ENCODE data around the gene GIPC3. TPM values are rescaled to one million over a fixed set of nuclear protein-coding genes. Genes with fewer than 3 reads are reported as not detected.

GIPC3 gene
- total RNA-seq, 4 donors from 2014 or later = 0.19 to 0.89 (median 0.37) TPM

DNA sequence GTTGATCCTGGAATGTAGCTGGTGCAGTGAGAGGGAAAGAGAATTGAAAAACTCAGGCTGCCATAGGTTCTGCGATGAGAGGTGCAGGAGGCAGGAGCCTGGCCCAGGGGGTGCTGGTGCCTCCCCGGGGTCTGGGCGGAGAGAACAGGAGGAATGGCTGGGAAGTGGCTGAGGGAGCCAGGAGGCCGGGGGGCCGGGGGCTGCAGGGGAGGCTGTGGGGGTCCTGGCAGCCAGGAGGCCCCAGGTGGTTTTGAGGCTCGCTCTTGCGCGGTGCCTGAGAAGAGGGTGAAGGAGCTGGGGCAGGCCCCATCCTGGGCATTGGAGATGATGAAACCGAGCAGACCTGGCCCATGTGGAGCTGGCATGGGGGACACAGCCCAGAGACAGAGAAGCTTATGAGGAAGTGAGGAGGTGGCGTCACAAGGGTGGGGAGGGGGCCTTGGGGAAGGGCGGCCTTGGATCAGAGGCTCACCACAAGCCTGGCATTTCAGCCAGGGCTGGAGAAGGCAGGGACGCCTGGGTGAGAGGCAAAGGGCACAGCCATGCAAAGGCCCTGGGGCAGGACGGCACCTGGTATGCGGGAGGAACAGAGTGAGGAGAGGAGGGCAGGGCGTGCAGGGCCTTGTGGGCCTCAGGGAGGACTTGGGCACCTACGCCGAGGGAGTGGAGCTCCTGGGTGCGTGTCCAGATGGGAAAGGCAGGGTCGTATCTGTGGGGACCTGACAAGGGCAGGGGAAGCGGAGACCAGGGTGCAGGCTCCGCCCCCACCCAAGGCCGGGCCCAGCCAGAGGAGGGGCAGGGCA lies 47.6 kb upstream of the GIPC3 start:
- Histone ChIP-seq H3K27me3 (no peaks in the 10 kb centered on the region), H3K4me3 (no peak overlapping the region), H3K4me1 (peaks cover 29% of the 10 kb centered on the region), H3K27ac (peak overlapping the region; percentile 64), H3K9me3 (no peaks in the 10 kb centered on the region), H3K36me3 (peaks cover 42% of the 10 kb centered on the region)
- no peak for TF ChIP-seq POLR2A (IDR thresholded peaks at IDR 0.05)
- no peak for TF ChIP-seq POLR2AphosphoS5 (IDR thresholded peaks at IDR 0.05)
- WGBS = 81% methylated on average over 22 of the region's 22 CpGs
- DNase-seq (ENCODE audit: low spot score in 2 of 2) = peak; percentile 55 to 75

DNA sequence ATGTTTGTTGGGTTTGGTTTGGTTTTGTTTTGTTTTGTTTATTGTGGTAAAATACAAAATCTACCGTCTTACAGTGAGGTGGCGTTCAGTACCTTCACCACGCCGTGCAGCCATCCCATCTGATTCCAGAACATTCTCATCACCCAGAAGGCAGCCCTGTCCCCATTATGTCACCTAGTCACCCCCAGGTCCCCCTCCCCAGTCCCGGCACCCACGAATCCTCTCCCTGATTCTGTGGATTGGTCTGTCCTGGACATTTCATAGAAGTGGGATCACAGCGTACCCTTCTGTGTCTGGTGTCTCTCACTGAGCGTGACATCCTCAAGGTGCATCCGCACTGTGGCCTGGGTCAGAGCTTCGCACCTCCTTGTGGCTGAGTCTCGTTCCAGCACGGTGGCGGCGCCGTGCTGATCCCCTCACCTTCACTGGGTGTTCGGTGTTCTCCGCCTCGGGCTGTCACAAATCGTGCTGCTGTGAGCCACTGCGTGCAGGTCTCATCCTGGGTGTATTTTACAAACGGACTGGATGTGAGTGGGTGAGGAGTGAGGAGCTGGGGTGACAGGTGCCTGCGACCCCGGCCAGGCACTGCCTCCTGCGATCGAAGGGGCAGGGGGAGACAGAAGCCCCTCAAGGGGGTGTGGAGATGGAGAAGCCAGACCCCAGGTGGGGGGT lies 46.9 kb upstream of the GIPC3 start:
- H3K36me3 ChIP-seq = peaks cover 34% of the 10 kb centered on the region
- H3K27me3 ChIP-seq = no peaks in the 10 kb centered on the region
- H3K27ac ChIP-seq = no peak overlapping the region
- peaks cover 29% of the 10 kb centered on the region for H3K4me1 ChIP-seq
- DNase-seq (ENCODE audit: low spot score in 2 of 2) = no peak
- TF ChIP-seq POLR2A (IDR thresholded peaks at IDR 0.05) (no peak), EP300 (IDR thresholded peaks at IDR 0.05) (no peak), POLR2AphosphoS5 (IDR thresholded peaks at IDR 0.05) (no peak)
- TF ChIP-seq, protein P1, sequence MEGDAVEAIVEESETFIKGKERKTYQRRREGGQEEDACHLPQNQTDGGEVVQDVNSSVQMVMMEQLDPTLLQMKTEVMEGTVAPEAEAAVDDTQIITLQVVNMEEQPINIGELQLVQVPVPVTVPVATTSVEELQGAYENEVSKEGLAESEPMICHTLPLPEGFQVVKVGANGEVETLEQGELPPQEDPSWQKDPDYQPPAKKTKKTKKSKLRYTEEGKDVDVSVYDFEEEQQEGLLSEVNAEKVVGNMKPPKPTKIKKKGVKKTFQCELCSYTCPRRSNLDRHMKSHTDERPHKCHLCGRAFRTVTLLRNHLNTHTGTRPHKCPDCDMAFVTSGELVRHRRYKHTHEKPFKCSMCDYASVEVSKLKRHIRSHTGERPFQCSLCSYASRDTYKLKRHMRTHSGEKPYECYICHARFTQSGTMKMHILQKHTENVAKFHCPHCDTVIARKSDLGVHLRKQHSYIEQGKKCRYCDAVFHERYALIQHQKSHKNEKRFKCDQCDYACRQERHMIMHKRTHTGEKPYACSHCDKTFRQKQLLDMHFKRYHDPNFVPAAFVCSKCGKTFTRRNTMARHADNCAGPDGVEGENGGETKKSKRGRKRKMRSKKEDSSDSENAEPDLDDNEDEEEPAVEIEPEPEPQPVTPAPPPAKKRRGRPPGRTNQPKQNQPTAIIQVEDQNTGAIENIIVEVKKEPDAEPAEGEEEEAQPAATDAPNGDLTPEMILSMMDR (IDR thresholded peaks at IDR 0.05) = no peak
- H3K4me3 ChIP-seq = no peak overlapping the region
- WGBS = 88% methylated on average over 14 of the region's 25 CpGs
- H3K9me3 ChIP-seq = no peaks in the 10 kb centered on the region

DNA sequence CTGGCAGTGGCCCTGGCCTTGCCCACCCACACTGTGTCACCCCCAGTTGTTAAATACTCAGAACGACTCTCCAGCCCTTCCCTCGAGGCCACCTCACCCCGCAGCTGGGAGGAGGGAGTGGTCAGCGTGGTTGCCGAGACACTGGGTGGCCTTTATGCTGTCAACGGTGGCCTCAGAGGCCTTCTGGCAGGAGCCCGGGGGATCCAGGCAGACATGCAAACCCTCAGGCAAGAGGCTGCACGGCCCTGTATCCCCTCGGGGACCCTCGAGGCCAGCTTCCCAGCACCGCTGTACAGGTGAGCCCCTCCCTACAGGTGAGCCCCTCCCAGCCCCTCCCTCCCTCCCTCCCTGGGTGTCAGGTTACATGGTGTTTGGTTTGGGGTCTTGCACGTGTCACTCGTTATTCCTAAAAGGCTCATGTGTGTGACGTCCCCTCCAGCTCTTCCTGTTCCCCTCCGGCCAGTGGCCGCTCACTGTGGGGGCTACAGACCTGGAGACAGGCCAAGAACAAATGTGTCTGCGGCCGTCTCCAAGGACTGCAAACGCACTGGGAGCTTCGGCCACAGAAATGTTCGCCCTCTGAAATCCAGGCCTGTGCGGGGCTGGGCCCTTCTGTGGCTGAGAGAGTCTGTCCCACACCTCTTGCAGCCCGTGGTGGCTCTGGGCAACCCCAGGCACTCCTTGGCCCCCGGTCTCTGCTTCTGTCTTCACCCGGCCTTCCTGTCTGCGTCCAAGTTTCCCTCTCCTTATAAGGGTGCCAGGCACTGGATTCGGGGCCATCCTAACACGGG lies 46.1 kb upstream of the GIPC3 start, which contains the start of gene TEKTIP1:
Gene TEKTIP1, plus strand, starts transcription at position 210 of the 791 bp plus-strand sequence. Its CDS starts 4 bp downstream, at position 214.
- Histone ChIP-seq H3K4me1 (peaks cover 30% of the 10 kb centered on the region), H3K27ac (no peak within 1 kb of the TSS), H3K36me3 (peaks cover 30% of the 10 kb centered on the region), H3K27me3 (no peaks in the 10 kb centered on the region), H3K9me3 (no peaks in the 10 kb centered on the region), H3K4me3 (no peak within 1 kb of the TSS)
- no peak for TF ChIP-seq POLR2AphosphoS5 (IDR thresholded peaks at IDR 0.05)
- TF ChIP-seq, protein P1 (IDR thresholded peaks at IDR 0.05) = no peak
- no peak for TF ChIP-seq EP300 (IDR thresholded peaks at IDR 0.05)
- TF ChIP-seq POLR2A (IDR thresholded peaks at IDR 0.05) = no peak
- no peak for DNase-seq (ENCODE audit: low spot score in 2 of 2)
- WGBS = 75% methylated on average over 17 of the region's 28 CpGs

DNA sequence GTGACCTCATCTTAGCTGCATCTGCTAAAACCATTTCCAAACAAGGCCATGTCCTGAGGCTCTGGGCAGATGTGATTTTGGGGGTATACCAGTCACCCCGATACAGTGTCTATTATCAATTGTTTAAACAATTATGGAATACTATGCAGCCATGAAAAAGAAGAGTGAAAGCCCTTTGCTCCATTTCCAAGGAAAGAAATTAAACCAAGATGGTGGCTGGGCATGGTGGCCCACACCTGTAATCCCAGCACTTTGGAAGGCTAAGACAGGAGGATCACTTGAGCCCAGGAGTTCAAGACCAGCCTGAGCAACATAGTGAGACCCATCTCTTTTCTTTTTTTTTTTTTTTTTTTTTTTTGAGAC lies 45.5 kb upstream of the GIPC3 start:
- no peaks in the 10 kb centered on the region for H3K9me3 ChIP-seq
- no peak overlapping the region for H3K4me3 ChIP-seq
- no peaks in the 10 kb centered on the region for H3K27me3 ChIP-seq
- no peak for DNase-seq (ENCODE audit: low spot score in 2 of 2)
- WGBS = 93% methylated on average over 1 of the region's 1 CpG
- H3K4me1 ChIP-seq = peaks cover 33% of the 10 kb centered on the region
- TF ChIP-seq POLR2AphosphoS5 (IDR thresholded peaks at IDR 0.05) (no peak), POLR2A (IDR thresholded peaks at IDR 0.05) (no peak), EP300 (IDR thresholded peaks at IDR 0.05) (no peak)
- TF ChIP-seq, protein P1 (IDR thresholded peaks at IDR 0.05) = no peak
- H3K27ac ChIP-seq = no peak overlapping the region
- H3K36me3 ChIP-seq = peaks cover 28% of the 10 kb centered on the region

DNA sequence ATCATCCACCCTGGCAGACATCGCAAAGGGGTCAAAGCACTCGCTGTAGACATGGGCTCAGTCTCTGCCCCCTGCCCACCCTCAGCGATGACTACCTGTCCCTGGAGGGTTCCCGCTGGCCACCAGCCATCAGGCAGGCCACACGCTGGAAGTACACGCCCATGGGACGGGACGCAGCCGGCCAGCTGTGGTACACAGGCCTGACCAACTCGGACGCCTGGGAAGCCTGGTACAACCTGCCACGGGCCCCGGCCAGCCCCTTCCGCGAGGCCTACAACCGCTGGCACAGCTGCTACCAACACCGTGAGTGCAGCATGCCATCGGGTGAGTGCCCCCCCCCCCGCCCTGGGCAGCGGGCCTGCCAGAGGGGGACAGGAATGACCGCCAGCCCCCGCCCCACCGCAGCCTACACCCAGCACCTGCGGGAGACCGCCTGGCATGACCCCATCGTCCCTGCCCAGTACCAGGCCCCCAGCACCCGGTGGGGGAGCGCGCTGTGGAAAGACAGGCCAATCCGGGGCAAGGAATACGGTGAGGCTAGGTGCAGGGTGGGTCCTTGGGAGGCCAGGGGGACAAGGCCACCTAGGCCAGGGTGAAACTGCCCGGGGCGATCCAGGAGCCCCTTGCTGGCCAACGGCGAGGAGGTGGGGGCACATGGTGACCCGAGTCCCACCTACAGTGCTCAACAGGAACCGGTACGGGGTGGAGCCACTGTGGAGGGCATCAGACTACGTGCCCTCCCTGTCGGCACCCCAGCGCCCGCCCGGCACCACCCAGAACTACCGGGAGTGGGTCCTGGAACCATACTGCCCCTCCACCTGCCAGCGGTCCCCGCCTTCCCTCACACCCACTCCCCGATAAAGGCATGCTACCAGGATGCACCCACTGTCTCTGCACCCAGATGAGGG lies 41.9 kb upstream of the GIPC3 start:
- 69% methylated on average over 13 of the region's 47 CpGs for WGBS
- no peaks in the 10 kb centered on the region for H3K27me3 ChIP-seq
- H3K4me1 ChIP-seq = peaks cover 18% of the 10 kb centered on the region
- no peaks in the 10 kb centered on the region for H3K9me3 ChIP-seq
- H3K27ac ChIP-seq = no peak overlapping the region
- peaks cover 19% of the 10 kb centered on the region for H3K36me3 ChIP-seq
- TF ChIP-seq, protein P1 (IDR thresholded peaks at IDR 0.05) = no peak
- no peak for TF ChIP-seq EP300 (IDR thresholded peaks at IDR 0.05)
- TF ChIP-seq POLR2AphosphoS5 (IDR thresholded peaks at IDR 0.05) = no peak
- TF ChIP-seq POLR2A (IDR thresholded peaks at IDR 0.05) = no peak
- peak in 1 of 2 donors; percentile 78 for DNase-seq (ENCODE audit: low spot score in 2 of 2)
- no peak overlapping the region for H3K4me3 ChIP-seq
